ENCODE data around the gene SUSD2.

DNA sequence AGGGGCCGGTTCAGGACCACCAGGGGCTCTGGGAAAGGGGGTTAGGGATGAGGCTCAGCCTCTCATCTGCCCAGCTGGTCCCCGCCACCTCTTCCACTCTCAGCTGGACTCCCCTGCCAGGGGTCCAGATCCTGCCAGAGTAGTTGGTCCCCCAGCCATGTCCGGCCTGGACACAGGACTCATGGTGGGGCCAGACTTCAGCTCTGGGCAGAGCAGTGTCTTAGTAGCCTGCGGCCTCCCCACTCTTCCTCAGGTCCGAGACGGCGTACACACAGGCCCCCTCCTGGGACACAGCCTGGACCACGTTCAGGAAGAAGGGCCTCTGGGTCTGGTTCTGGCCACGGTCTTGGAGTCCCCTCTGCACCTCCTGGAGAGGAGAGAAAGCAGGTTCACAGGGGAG, 38.5 kb downstream of the SUSD2 start:
- TF ChIP-seq, protein P1, sequence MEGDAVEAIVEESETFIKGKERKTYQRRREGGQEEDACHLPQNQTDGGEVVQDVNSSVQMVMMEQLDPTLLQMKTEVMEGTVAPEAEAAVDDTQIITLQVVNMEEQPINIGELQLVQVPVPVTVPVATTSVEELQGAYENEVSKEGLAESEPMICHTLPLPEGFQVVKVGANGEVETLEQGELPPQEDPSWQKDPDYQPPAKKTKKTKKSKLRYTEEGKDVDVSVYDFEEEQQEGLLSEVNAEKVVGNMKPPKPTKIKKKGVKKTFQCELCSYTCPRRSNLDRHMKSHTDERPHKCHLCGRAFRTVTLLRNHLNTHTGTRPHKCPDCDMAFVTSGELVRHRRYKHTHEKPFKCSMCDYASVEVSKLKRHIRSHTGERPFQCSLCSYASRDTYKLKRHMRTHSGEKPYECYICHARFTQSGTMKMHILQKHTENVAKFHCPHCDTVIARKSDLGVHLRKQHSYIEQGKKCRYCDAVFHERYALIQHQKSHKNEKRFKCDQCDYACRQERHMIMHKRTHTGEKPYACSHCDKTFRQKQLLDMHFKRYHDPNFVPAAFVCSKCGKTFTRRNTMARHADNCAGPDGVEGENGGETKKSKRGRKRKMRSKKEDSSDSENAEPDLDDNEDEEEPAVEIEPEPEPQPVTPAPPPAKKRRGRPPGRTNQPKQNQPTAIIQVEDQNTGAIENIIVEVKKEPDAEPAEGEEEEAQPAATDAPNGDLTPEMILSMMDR (IDR thresholded peaks at IDR 0.05), result no peak
- TF ChIP-seq POLR2A (IDR thresholded peaks at IDR 0.05), result no peak
